ENCODE data around the gene FN3KRP. TPM values are rescaled to one million over a fixed set of nuclear protein-coding genes. Genes with fewer than 3 reads are reported as not detected.

Gene FN3KRP
- total RNA-seq, 2 donors from 2014 or later: 34.5 to 40.0 TPM

- H3K4me1 Mint-ChIP-seq: no peaks in the 10 kb centered on the region
- no peak for DNase-seq
- Histone ChIP-seq H3K36me3 (ENCODE audit: control insufficient read depth, insufficient read depth, low read length) (peaks cover 49% of the 10 kb centered on the region), H3K9me3 (ENCODE audit: control insufficient read depth, low read length) (peaks cover 30% of the 10 kb centered on the region), H3K9ac (ENCODE audit: extremely low read depth, low read length, poor library complexity, severe bottlenecking) (no peak overlapping the region), H3K4me3 (ENCODE audit: low read length) (peak overlapping the region; percentile 86), H3K4me1 (ENCODE audit: control insufficient read depth, insufficient read depth, low read length) (no peaks in the 10 kb centered on the region), H3K27ac (ENCODE audit: low read depth, low read length) (no peak overlapping the region), H3K27me3 (ENCODE audit: control insufficient read depth, insufficient read depth, low read length, poor library complexity, severe bottlenecking) (no peaks in the 10 kb centered on the region)
- peaks cover 26% of the 10 kb centered on the region for H3K9me3 Mint-ChIP-seq
- peaks cover 3% of the 10 kb centered on the region for H3K27me3 Mint-ChIP-seq (ENCODE audit: insufficient read depth)
- peak overlapping the region; percentile 67 for H3K4me3 Mint-ChIP-seq
- WGBS, 2 experiments (ENCODE audit: insufficient coverage in 1 of 2, insufficient read length in 1 of 2): 92 to 93% methylated on average over 11 to 18 of the region's 18 CpGs
- H3K27ac Mint-ChIP-seq: no peak overlapping the region
- TF ChIP-seq, protein P1, sequence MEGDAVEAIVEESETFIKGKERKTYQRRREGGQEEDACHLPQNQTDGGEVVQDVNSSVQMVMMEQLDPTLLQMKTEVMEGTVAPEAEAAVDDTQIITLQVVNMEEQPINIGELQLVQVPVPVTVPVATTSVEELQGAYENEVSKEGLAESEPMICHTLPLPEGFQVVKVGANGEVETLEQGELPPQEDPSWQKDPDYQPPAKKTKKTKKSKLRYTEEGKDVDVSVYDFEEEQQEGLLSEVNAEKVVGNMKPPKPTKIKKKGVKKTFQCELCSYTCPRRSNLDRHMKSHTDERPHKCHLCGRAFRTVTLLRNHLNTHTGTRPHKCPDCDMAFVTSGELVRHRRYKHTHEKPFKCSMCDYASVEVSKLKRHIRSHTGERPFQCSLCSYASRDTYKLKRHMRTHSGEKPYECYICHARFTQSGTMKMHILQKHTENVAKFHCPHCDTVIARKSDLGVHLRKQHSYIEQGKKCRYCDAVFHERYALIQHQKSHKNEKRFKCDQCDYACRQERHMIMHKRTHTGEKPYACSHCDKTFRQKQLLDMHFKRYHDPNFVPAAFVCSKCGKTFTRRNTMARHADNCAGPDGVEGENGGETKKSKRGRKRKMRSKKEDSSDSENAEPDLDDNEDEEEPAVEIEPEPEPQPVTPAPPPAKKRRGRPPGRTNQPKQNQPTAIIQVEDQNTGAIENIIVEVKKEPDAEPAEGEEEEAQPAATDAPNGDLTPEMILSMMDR (conservative IDR thresholded peaks at IDR 0.05): no peak
- peaks cover 52% of the 10 kb centered on the region for H3K36me3 Mint-ChIP-seq (ENCODE audit: low read depth)
Observed at GRCh38 chr17:82736511-82737185, 20.1 kb downstream of the FN3KRP start.

DNA sequence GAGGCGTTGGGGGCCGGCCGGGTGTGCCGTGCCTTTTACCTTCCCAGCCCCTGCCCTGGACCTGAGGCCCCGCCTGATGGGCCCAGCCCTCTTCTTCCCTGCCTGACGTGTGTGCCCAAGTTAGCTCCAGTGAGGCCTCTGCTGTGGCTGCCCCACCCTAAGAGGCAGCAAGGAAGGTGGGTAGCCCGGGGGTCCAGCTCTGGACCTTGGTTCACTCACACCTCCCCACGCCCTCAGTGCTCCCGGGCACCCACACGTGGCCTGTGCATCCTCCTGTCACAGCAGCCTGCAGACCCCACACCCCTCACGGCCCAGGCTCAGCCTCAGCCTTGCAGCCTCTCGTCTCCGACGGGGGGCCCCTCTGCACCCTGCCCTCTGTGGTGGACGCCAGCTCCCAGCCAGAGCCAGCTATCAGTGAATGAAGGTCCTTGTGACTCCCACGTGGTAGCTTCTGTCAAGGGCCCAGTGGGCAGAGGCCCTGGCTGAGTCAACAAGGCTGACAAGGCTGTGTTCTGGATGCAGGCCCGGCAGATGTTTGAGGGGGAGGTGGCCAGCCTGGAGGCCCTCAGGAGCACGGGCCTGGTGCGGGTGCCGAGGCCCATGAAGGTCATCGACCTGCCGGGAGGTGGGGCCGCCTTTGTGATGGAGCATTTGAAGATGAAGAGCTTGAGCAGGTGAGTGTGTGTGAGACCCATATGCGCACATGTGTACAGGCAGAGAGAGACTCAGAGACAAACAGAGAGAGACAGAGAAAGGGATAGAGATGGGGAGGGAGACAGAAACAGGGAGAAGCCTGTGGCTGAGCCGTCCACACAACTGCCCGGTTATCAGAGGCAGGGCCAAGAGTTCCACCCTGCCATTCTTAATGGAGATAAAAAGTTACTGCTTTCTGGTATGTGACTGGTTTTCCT, 21.7 kb downstream of the FN3KRP start:
- Histone ChIP-seq H3K4me3 (ENCODE audit: low read length) (no peak overlapping the region), H3K4me1 (ENCODE audit: control insufficient read depth, insufficient read depth, low read length) (no peaks in the 10 kb centered on the region), H3K9me3 (ENCODE audit: control insufficient read depth, low read length) (peaks cover 26% of the 10 kb centered on the region), H3K27me3 (ENCODE audit: control insufficient read depth, insufficient read depth, low read length, poor library complexity, severe bottlenecking) (no peaks in the 10 kb centered on the region), H3K36me3 (ENCODE audit: control insufficient read depth, insufficient read depth, low read length) (peaks cover 57% of the 10 kb centered on the region), H3K27ac (ENCODE audit: low read depth, low read length) (no peak overlapping the region), H3K9ac (ENCODE audit: extremely low read depth, low read length, poor library complexity, severe bottlenecking) (no peak overlapping the region)
- DNase-seq: peak; percentile 42
- 90% methylated on average over 24 to 26 of the region's 26 CpGs for WGBS, 2 experiments (ENCODE audit: insufficient coverage in 1 of 2, insufficient read length in 1 of 2)
- TF ChIP-seq, protein P1 (conservative IDR thresholded peaks at IDR 0.05): no peak
- Mint-ChIP-seq H3K4me1 (no peaks in the 10 kb centered on the region), H3K4me3 (no peak overlapping the region), H3K9me3 (peaks cover 33% of the 10 kb centered on the region), H3K27ac (no peak overlapping the region), H3K36me3 (ENCODE audit: low read depth) (peaks cover 56% of the 10 kb centered on the region), H3K27me3 (ENCODE audit: insufficient read depth) (peaks cover 3% of the 10 kb centered on the region)

- no peaks in the 10 kb centered on the region for H3K4me1 ChIP-seq (ENCODE audit: control insufficient read depth, insufficient read depth, low read length)
- TF ChIP-seq, protein P1 (conservative IDR thresholded peaks at IDR 0.05): no peak
- H3K4me3 ChIP-seq (ENCODE audit: low read length): peak overlapping the region; percentile 38
- H3K9ac ChIP-seq (ENCODE audit: extremely low read depth, low read length, poor library complexity, severe bottlenecking): no peak overlapping the region
- H3K4me1 Mint-ChIP-seq: peaks cover 8% of the 10 kb centered on the region
- H3K36me3 ChIP-seq (ENCODE audit: control insufficient read depth, insufficient read depth, low read length): peaks cover 66% of the 10 kb centered on the region
- DNase-seq: no peak
- H3K27ac Mint-ChIP-seq: no peak overlapping the region
- H3K4me3 Mint-ChIP-seq: no peak overlapping the region
- H3K9me3 Mint-ChIP-seq: peaks cover 46% of the 10 kb centered on the region
- peaks cover 30% of the 10 kb centered on the region for H3K9me3 ChIP-seq (ENCODE audit: control insufficient read depth, low read length)
- peaks cover 69% of the 10 kb centered on the region for H3K36me3 Mint-ChIP-seq (ENCODE audit: low read depth)
- 94 to 100% methylated on average over 4 to 9 of the region's 10 CpGs for WGBS, 2 experiments (ENCODE audit: insufficient coverage in 1 of 2, insufficient read length in 1 of 2)
- H3K27me3 Mint-ChIP-seq (ENCODE audit: insufficient read depth): peaks cover 2% of the 10 kb centered on the region
- H3K27me3 ChIP-seq (ENCODE audit: control insufficient read depth, insufficient read depth, low read length, poor library complexity, severe bottlenecking): no peaks in the 10 kb centered on the region
- no peak overlapping the region for H3K27ac ChIP-seq (ENCODE audit: low read depth, low read length)
Observed at GRCh38 chr17:82740906-82741759, 24.6 kb downstream of the FN3KRP start.

Data from endodermal cell (in vitro differentiated cells).